HG02610 (cell line): ENCODE measurements around the gene KAZALD1.

Source experiments
- ATAC-seq: cut with Tn5 transposase; IDR thresholded peaks from one replicate; pipeline ENCODE4 v1.9.1; 2021; ENCODE audit warnings: mild to moderate bottlenecking, moderate library complexity; ENCODE audit not compliant: unreplicated experiment

KAZALD1 gene, protein sequence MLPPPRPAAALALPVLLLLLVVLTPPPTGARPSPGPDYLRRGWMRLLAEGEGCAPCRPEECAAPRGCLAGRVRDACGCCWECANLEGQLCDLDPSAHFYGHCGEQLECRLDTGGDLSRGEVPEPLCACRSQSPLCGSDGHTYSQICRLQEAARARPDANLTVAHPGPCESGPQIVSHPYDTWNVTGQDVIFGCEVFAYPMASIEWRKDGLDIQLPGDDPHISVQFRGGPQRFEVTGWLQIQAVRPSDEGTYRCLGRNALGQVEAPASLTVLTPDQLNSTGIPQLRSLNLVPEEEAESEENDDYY

GRCh38 chr10:101061624-101062231 is at the start of gene KAZALD1:
TSS of gene KAZALD1 (plus strand) at chr10:101061989. CDS start at chr10:101062593, 604 bp downstream.
- no peak for ATAC-seq

DNA sequence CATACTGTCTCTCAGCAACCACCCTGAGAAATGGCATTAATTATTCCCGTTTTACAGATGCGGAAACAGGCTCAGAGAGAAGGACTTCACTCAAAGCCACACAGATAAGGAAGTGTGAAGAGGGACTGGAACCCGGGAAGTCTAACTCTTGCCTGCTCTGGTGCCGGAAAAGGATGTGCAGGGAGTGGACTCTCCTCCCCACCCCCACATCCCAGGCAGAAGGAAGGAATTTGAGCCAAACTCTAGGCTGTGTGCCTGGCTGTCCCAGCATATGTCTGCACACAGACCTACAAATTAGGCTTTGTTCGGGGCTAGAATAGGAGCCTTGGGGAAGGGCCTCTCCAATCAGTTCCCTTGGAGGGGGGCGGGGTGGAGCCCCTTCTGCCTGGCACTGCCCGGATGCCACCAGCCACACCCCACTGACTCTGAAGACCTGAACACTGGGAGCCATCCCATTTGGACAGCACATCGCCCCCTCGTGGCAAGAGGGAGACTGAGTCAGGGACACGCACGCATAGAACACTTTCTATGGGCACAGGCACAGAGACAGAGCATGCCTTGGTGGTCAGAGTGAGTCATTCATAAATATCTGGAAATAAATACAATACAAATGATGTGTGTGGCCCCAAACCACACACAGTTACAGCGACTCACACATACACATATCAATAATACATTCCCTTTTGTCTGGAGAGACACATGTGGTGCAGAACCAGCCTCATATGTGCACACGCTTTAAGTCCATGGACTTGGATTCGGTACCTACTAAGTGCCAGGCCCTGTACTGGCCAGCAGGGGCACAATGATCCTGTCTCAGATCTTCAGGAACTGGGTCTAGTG is 49.0 kb upstream of the KAZALD1 start:
- peak; percentile 66 for ATAC-seq

GRCh38 chr10:101013365-101013825 is 48.4 kb upstream of the KAZALD1 start:
- no peak for ATAC-seq

- ATAC-seq, result no peak
These were observed 47.4 kb upstream of the KAZALD1 start for GRCh38 chr10:101014230-101014884.

- no peak for ATAC-seq
These were observed 46.7 kb upstream of the KAZALD1 start for GRCh38 chr10:101014966-101015581.

DNA sequence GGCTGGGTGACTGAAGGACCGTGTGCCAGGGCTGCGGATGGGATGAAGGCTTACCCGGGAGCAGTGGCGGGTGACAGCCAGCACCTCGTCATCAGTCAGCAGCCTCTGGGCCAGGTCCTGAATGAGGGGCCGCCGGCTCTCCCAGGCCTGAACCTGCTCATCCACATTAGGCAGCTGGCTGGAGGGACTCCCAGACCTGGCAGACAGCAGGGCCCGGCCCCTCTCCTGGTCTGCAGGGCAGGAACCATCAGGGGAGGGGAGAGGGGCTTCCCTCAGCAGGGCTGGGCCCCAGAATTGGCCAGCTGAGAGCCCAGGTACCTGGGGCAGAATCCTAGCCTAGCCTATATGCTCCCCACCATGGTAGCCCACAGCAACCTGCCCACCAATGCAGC is 46.2 kb upstream of the KAZALD1 start:
- ATAC-seq, result no peak

- ATAC-seq, result no peak
These were observed 45.0 kb upstream of the KAZALD1 start for GRCh38 chr10:101016814-101017213.

DNA sequence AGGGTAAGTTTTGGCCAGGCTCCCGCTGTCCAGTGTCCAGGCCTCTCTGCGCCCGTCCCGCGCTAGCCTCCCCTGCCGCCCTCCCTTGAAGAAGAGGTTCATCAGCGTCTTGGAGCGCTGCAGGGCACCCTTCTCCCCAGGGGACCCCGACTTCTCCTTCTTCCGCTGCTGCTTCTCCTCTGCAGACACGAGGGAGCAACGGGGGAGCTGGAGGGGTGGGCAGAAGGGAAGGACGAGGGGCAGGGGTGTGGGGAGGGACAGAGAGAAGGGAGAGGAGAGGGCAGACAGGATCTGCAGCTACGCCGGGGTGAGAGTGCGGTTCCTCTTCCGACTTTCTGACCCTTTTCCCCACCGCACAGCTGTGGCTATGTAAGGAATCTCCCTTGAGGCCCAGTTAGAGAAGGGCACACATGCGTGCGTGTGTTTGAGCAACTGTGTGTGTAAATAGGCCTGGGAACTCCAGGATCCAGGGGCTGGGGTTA is 43.6 kb upstream of the KAZALD1 start:
- no peak for ATAC-seq

- ATAC-seq, result no peak
These were observed 43.0 kb upstream of the KAZALD1 start for GRCh38 chr10:101018600-101019439.

DNA sequence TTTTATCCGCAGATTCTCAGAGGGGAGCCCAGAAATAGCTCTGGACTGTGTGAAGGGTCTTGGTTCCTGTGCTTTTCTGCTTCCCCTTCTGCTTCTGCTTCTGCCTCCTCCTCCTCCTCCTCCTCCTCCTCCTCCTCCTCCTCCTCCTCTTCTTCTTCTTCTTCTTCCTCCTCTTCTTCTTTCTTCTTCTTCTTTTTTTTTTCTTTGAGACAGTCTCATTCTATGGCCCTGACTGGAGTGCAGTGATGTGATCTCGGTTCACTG is 42.4 kb upstream of the KAZALD1 start:
- no peak for ATAC-seq

- no peak for ATAC-seq
These were observed 41.2 kb upstream of the KAZALD1 start for GRCh38 chr10:101020427-101021075.

- no peak for ATAC-seq
These were observed 40.5 kb upstream of the KAZALD1 start for GRCh38 chr10:101021239-101021638.

GRCh38 chr10:101021692-101022251 is 40.0 kb upstream of the KAZALD1 start:
- no peak for ATAC-seq

- ATAC-seq, result no peak
These were observed 38.7 kb upstream of the KAZALD1 start for GRCh38 chr10:101022967-101023705.

DNA sequence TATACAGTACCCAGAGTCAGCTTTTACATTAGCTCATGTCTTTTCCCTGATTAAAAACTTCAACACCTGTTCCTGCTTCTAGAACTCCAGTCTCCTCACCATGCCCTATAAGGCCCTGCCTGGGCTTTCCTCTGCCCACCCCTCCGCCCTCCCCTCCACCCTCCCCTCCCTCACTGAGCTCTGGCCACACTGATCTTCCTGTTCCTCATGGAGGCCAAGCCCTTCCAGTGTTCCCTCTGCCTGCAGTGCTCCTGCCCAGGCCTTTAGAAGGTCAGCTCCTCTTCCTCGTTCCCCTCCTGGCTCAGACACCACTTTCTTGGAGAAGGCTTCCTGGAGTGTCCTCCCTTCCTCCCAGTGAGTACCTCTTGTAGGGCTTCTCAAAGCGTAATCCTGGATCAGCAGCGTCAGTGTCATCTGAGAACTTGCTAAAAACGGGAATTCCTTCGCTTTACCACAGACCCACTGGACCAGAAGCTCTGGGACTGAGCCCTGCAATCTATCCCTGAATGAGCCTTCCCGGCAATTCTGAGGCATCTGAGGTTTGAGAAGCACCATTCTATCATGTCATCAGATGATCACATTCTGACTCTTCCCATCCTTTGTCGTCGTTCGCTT is 34.6 kb upstream of the KAZALD1 start:
- ATAC-seq, result no peak

- ATAC-seq, result no peak
These were observed 33.1 kb upstream of the KAZALD1 start for GRCh38 chr10:101028446-101029337.
